NCI-H526 (cell line): ENCODE results near the gene YARS2.

Experiments used
- DNase-seq, 2 experiments: peaks; one replicate each; lab custom pipeline; 2025; lab: John Stamatoyannopoulos, UW

YARS2 gene

DNA sequence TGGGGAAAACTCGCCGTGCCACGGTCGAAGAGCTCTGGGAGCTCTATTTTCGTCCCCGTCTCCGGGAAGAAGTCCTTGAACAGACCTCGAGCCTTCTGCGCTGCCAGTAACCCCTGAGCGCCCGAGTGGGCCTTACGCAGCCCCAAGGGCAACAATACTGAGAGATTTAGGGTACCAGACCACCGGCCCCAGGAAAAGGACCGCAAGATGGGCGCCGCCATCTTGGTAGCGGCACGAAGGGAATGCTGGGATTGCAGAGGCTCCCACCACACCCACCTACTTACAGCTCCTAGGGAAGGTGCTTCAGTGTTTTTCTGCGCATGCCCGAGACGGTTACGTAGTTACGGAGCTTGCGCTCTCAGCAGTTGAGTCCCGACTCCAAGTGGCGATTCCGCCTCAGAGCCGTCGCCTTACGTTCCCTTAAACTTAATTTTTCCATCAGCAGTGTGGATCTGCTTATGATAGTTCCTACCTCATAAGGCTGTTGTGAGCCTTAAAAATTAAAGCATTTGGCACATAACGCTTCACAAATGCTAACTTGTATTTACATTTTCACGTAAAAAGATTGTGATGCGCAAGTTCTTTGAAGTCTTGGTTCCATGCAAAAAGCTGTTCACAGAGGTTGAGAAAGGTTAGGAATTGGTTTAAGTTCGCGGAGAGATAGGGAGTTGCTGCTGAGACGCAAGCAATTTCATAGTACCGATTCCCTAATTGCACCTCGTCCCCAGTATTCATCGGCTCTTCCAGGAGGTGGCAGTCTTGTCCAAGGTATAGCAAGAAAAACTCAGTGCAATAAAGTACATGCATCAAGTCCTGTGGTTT, at the start of gene YARS2:
Gene YARS2, minus strand, starts transcription at position 244 of the 822 bp plus-strand sequence. Its CDS starts 23 bp downstream, at position 221.
- DNase-seq: peak; percentile 98

DNA sequence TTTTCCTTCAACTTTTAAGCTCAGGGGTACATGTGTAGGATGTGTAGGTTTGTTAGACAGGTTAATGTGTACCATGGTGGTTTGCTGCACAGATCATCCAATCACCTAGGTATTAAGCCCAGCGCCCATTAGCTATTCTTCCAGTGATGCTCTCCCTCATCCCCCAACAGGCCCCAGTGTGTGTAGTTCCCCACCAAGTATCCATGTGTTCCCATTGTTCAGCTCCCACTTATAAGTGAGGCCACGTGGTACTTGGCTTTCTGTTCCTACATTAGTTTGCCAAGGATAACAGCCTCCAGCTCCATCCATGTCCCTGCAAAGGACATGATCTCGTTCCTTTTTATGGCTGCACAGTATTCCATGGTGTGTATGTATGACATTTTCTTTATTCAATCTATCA, 48.6 kb upstream of the YARS2 start:
- no peak for DNase-seq

DNA sequence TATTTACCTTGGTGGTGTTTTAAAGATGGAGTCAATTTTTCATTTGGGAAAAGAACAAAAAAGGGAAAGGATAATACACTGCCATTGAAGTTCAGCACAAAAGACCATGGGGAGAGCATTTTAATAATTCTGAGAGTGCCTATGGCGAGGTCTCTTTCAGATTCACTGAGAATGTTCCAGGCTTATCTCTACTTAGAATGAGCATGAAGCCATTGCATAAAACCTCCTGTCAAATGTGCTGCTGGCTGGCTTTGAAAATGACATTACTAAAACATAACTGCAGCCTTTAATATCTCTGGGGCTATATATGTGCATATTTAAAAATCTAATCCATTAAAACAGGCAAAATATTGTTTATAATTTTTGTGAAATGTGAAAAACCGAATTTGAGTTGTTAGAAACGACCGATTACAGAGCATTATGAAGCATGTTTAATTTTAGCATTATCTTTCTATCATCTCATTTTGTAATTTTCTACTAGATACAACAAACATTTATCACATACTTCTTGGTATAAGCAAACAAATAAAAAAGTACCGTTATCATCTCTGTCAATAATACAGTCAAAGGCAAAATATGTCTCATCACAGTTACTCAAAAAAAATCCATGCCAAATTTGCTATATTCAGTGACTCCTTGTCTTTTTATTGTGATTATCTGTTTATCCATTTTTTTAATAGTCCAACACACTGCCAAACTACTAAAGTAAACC, 45.7 kb upstream of the YARS2 start:
- DNase-seq: no peak

DNA sequence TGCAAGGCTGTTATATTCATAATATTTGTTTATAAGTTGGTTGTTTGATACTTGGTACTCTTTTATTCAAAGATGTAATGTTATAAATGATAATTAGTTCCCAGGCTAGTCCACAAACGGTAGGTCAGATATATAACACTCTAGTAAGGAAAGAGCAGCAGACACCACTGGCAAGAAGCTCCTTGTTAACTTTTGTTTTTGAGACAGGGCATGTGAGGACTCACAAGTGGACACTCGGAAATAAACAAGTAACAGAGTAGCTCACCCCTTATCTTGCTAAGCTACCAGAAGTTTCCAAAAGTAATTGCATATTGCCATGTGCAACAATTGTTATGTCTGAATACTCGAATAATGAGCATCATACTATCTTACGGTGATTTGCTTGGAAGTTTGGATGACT, 38.6 kb upstream of the YARS2 start:
- no peak for DNase-seq

DNA sequence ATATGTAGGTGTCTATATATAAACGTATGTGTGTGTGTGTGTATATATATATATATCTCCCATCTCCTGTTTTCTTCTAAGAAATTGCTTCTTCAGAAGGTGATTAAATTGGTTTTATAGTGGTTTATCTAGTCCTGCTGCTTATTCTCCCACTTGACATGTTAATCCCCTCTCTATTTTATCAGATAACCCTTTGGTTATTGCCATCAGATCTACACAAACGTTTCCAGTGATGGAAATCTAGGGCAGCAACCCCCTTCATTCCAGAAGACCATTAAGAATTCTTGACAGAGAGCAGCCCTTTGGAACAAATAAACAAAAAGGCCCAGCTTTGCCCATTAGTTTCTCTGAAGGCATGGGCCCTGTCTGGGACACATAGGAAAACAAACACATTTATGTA, 34.2 kb upstream of the YARS2 start:
- DNase-seq: no peak

DNA sequence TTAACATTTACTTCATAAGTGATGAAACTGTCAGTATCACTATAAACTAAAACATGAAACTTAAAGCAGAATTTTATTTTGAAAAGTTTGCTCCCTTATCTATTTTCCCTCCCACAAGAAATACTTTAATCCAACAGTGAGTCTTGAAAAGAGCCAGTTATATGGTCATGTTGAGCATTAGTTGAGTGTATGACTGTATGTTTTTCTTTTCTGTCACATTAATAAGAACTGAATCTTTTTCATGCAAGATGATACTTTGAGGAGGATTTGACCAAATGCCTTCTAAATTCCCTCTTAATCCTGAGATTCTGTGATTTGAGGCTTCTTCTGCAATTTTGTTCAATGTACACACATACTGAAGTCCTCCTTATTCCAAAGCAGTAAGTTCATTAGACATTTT, 33.7 kb upstream of the YARS2 start:
- DNase-seq: no peak

DNA sequence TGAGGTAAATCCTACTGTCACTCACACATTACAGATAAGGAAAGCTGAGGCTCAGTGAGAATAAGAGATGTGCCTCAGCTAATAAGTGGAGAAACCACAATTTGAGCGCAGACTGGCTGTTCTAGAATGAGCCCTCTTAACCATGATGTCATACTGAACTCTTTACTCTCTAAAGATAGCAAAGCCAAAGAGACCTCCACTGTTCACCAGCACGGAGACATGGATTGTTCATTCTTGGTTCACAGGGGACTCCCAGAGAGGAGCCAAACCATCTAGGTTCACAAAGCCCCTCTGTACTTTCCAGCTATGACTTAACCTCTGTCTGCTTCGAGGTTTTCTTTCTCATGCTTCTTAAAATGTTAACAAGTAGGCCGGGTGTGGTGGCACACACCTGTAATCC, 32.7 kb upstream of the YARS2 start:
- no peak for DNase-seq

DNA sequence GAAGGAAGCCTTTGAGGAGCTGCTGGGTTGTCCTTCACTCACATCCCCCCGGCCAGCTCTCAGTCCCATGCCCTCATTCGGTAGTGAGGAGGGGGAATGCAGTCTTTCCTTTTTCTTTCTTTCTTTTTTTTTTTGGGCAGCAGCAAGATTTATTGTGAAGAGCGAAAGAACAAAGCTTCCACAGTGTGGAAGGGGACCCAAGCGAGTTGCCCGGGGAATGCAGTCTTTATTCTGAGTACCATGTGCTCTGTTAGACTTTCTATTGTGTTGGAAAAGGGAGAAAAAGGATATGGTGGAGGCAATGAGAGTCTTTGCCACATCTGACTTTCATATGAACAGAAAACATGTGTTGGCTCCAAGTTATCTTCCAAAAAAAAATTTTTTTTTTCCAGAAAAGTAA, 29.9 kb upstream of the YARS2 start:
- no peak for DNase-seq

DNA sequence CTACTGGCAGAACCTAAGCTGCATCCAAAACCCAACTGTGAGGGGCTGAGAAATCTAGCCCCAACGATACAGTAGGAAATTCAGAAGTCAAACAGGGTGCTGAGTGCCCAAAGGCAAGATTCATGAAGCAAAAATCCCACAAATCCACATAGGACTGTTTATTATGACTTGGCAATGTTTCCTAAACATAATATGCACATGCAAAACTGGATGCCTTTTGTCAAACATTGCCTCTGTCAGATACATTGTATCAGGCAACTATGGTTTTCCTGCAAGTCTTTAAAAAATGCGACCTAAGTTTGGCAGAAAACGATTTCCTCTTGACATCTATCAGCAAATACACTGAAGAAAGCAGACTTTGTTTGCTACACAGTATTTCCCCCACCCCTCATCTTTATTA, 27.3 kb upstream of the YARS2 start:
- no peak for DNase-seq

DNA sequence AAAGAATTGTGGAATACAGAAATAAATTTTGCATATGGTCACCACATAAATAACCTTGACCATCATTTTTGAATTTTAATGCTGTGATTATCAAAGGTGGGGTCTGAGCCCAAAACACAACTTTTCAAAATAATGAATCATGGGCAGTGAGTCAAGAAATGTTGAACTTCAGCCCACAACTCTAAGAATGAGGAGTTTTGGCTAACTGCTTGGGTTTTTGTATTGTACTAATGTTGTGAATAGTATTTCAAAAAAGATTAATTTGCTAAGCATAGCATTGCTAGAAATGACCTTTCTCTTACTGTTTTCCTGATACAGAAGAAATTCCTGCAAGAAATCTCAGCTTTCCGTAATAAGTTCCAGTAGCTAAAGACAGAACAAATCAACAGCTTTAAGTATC, 24.4 kb upstream of the YARS2 start:
- DNase-seq: no peak

DNA sequence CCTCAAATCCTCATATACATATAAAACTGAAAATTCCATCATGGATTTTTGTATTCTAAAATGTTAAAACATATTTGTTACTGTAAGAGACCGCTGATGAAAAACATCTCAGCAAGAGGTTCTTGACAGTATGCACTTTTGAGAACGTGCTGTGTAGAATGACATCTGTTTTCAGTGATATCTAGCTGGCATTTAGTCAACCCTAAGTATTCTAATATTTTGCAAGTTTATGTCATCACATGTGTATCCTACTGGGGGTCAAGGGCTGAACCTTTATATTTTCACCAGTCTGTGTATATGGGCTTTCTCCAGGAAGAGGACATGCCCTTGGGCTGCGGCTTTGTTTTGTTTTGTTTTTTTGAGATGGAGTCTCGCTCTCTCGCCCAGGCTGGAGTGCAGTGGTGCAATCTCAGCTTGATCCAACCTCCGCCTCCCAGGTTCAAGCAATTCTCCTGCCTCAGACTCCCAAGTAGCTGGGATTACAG, 22.0 kb upstream of the YARS2 start:
- DNase-seq: no peak

DNA sequence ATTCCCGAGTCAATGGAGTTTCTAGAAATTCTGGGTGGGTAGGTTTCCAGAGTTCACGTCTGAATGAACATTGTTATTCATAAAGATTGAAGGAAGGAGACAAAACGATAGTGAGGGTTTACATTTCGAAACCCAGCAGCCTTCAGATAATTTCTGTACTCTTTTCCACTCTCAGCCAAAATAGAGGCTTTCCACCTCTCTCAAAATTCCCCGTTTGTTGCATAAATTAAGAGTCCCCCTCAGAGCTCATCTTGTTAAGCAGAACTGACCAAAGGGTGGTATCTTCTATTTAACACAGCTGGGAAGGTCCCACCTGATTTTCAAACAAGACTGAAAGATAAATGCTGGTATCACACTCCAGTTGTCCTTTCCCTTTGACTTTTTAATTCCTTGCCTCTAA, 21.5 kb upstream of the YARS2 start:
- no peak for DNase-seq

DNA sequence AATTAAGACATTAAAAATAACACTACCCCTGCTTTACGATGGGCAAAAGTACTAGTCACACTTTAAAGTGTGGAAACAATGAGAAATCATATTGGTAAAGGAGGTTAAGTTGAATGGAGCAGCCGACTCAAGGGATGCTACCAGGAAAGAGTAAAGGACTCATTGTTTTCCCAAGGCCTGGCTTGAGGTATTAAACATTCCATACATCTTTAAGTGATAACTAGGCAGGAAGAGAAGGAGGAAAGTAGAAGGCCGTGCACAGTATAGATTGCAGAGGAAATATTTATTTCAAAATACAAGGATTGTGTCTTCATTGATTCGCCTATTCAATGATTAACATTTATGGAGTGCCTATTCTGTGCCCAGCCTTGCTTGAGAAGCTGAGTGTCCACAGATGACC, 20.6 kb upstream of the YARS2 start:
- DNase-seq: no peak

DNA sequence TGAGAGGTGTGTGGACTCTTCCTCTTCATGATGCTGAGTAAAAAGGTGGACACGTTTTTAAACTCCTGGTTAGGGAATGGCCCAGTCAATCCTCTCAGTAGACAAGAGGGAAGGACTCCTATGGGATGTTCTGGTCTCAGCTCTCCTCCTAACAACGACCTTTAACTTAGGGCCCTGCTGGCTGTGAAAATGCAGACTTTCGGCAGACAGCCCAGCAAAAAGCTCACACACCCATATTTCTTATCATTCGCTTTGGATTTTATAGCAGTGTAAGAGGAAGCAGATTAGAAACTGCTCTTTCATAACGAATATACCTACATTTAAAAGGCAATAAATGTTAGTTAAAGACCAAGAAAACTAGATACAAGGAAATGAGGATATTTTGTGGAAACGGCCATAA, 18.0 kb upstream of the YARS2 start:
- DNase-seq: no peak

DNA sequence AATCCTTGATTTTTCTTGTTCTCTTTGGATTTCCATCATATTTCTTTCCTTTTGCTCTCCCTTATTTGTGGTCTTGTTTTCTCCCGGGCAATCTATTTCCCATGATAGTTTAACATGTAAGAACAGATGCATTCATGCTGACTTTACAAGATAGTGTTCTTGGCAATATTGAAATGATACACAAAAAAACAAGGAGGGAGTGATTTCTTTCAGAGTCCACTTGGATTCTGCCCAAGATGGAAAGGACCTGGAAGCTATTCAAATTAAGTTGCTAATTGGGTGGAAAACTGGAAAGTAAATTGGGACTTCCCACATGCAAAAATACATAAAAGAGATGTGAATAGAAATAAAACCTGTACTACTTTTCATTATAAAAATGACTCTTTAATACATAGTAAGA, 14.4 kb upstream of the YARS2 start:
- no peak for DNase-seq

DNA sequence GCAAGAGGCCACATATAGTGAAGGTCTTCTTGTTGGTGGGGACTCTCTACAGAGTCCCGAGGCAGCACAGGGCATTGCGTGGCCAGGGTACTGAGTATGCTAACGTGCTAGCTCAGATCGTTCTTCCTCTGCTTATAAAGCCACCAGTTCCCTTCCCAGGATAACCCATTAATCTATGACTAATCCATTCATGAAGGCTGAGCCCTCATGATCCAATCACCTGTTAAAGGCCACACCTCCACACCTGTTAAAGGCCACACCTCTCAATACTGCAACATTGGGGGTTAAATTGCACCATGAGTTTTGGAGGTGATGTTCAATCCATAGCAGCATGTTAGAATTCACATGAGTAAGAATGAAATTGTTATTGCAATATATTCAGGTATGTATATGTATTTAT, 12.8 kb upstream of the YARS2 start:
- no peak for DNase-seq

DNA sequence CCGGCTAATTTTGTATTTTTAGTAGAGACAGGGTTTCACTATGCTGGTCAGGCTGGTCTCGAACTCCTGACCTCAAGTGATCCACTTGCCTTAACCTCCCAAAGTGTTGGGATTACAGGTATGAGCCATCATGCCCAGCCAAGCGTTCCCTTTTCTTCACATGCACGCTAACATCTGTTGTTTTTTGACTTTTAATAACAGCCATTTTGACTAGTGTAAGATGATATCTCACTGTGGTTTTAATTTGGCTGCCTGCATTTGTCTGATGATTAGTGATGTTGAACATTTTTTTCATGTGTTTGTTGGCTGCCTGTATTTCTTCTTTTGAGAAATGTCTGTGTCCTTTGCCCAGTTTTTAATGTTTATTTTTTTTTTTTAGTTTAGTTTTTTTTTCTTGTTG, 10.2 kb upstream of the YARS2 start:
- DNase-seq: peak; percentile 81 to 86

DNA sequence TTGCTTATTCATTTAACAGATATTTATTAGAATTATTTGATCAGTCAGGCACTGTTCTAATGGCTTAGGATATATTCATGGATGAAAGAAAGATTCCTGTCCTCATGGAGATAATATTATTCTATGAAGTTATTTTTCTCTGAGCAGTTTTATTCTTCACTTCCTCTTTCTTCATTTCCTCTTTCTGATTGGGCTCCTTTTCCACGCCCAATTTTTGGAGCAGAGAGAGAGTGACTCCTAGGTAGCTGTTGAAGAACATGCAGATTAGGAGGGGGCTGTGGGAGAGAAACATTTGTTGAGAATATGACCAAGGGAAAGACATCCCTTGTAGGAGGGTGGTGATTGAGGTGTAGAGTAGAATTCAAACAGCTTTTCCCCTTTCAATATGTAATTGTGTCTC, 6.0 kb upstream of the YARS2 start:
- no peak for DNase-seq

DNA sequence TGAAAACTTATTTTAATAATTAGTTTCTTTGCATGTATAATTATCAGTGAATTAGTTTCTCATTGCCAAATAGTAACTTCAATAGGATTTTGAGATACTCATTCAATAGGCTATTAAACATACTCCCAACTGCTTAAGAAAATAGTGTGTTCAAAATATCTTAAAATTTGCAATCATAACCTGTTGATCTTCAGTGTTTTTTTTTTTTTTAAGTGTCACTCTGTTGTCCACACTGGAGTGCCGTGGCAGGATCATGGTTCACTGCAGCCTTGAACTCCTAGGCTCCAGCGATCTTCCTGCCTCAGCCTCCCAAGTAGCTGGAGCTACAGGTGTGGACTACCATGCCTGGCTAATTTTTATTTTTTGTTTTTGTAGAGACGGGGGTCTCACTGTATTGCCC, 1.5 kb upstream of the YARS2 start:
- no peak for DNase-seq

DNA sequence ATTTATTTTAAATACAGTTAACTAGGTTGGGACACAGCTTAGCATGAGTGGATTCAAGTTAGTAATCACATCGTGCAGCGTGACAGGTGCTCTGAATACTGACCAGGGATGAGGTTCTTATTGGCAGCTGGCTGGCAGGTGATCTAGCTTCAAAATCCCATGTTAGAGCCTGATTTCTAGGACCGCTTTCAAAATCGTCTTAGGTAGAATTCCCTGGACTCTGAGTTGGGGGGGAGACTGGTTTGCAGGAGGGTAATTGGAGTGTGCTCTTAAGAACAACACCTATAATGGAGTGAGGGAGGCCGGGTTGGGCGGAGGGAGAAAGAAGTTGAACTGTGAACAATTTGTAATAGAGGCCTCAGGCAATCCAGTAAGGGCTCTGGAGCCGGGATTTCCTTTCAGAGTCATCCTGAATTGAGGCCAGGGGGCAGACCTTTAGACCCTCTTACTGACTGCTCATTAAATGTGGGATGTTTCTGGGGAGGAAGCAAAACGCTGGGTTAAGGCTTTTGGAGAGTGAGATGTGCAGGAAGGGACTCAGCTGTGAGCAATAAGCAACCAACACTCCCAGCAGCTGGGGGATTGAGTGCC, 874 bp upstream of the YARS2 start:
- no peak for DNase-seq

DNA sequence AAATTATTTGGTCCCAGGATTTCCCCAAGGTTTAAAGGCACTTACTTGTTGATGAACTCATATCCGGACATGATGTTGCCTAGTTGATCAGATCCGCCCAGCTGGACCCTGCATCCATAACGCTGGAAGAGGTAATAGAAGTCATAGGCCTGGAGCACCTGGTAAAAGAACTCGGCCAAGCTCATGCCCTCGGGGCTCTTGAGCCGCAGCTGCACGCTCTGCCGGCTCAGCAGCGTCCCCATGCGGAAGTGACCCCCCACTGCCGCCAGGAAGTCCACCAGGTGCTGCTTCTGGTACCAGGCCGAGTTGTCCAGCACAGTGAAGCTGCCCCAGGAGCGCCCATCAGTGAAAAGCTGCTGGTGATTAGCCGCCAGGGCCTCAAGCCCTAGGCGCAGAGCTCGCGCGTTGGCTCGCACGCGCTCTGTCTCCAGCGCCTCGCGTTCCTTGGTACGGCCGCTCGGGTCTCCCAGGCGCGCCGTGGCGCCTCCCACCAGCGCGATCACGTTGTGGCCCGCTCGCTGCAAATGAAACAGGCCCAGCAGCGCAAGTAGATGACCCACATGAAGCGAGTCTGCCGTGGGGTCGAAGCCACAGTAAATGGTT, 545 bp downstream of the YARS2 start:
- peak; percentile 68 to 88 for DNase-seq

DNA sequence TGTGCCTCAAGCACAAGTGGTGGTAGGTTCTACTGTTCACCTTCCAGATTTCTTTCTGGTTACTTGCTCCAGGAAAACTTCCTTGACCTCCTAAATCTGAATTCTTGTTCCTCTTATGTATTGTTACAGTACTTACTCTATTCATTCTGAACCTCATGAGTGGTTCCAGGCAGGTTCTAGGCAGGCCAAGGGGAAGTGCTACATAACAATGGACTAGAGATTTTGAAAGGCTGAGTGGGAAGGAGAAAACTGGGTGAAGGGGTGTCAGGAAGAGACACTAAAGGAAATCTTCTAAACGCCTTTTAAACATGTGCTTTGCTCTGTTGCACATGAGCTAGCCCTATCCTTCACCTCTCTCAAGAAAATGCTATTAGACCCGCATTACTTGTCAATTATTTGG, 1.6 kb downstream of the YARS2 start:
- DNase-seq: no peak

DNA sequence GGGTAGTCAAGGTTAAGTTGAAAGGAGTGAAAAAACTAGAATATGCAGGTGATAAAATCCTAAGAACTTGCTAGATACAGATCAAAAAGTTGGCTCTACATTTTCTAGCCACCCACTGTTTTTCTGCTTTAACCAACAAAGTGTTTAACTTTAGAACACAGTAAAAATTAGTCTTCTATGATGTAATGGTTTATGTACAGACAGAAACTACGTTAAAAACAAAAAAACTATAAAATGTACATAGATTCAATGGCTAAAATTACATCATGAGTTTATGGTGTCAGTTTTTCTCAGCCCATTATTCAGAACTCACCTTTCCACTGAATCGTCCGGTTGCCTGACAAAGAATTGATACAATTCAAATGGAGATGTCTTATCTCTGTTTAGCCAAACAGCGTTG, 2.1 kb downstream of the YARS2 start:
- no peak for DNase-seq
